HG03108 (cell line): ENCODE measurements around the gene MRPL20.

Source experiments
- ATAC-seq: cut with Tn5 transposase; IDR thresholded peaks from one replicate; pipeline ENCODE4 v1.9.1; 2021; ENCODE audit warnings: moderate library complexity; ENCODE audit not compliant: unreplicated experiment

MRPL20 gene

DNA sequence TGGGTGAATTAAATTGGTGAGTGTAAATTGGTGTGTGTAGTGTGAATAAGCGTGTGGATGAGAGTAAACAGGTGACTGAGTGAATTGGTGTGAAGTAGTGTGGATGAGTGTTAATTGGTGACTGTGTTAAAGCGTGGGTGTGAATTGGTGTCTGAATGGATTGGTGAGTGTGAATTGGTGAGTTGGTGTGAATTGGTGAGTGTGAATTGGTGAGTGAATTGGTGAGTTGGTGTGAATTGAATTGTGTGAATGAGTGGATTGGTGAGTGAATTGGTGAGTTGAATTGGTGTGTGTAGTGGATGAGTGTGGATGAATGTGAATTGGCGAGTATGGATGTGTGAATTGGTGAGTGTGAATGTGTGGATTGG lies 40.4 kb downstream of the MRPL20 start:
- ATAC-seq: no peak

GRCh38 chr1:1365875-1366698 lies 41.0 kb downstream of the MRPL20 start:
- no peak for ATAC-seq

GRCh38 chr1:1364266-1364665 lies 42.8 kb downstream of the MRPL20 start:
- ATAC-seq: no peak

DNA sequence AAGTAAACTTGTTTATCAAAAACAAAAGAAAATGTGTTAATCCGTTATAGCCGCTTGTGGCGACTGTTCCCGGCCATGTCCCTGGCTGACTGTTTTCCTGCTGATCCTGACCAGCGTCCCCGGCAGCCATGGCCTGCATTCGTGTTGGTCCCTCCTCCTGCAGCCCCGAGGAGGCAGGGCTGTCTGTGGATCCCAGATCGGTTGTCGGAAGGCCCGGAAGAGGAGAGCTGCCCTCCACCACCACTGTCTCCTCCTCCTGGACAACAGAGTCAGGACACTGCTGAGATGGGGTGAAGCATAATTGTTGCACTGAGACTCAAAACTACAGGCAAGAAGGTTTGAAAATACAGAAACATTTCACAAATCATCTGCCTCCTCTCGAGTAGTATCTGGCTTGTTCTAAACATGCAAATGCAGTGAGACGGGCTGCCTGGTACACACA lies 45.1 kb downstream of the MRPL20 start:
- no peak for ATAC-seq

- no peak for ATAC-seq
These were observed 45.7 kb downstream of the MRPL20 start for GRCh38 chr1:1361233-1361981.

DNA sequence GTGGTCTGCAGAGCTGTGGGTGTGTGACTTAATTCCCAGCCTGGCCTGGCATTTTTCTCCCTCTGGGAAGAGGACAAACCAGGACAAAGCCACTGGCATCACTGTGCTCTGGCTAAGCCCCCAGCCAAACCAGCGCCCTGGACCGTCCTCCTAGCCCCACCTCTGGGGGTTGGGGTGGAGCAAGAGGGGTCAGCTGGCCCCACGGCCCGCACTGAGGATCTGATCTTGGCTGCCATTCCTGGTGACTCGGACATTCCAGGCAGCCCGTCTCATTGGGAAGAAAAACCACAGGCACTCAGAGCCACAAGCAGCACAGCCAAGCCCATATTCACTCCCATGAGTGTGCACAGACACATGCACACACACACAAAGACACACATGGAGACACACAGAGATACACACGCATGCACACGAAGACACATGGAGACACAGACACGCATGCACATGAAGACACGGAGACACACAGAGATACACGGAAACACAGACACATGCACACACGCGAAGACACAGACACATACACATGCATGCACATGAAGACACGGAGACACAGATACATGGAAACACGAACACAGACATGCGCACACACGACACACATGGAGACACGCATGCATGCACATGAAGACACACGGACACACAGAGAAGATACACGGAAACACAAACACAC lies 46.5 kb downstream of the MRPL20 start:
- ATAC-seq: no peak

DNA sequence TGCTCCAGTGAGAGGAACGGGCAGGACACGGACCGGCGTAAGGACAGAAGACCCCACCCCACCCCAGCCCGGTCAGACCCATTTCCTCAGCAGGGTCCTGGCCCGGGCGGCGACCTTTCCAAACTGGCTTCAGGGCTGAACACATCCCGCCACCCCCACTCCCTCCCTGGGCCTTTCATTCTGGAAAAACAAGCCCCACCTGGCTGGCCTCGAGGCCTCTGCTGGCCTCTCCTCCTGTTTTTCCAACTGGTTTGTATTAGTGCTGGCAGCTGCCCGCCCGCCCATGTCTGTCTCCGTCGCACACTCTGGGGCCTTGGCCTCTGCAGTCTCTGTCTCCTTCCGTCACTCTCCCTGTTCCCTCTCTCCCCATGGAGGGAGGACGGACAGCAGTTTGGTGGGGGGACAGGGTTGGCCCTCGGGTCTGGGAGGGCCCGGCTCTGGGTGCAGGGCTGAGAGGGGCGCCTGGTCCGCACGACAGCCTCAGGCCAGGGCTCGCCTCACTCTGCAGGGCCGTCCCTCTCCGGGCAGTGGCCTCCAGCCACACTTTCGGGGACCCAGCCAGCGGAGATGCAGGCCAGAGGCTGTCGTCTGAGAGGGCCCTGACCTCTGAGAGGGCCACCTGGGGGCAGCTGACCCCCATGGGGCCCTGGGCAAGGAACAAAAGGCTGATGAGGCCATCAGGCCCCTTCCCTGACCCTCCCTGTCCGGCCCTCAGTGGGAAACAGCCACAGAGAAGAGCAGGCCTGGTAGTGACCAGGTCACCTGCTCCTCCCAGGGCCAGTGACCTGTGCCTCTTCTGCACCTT lies 47.2 kb downstream of the MRPL20 start:
- ATAC-seq: no peak

DNA sequence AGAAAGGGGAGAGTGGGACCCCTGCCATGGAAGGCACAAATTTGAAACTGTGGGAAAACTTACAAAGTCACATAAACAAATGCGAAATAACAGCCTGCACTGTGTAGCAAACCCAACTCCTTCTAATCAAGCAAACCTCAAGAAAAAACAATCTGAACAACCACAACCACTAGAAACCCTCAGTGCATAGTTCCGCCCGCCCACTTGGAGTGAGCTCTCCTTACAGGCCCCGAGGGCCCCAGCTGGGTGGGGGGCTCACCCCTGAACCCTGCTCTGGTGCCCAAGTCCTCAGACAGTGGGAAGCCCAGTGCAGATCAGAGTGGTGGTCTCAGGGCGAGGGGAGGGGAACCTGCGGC lies 47.8 kb downstream of the MRPL20 start:
- ATAC-seq: no peak

GRCh38 chr1:1358433-1359271 lies 48.4 kb downstream of the MRPL20 start, which contains the start of gene MXRA8:
Gene MXRA8 (minus strand): TSS chr1:1358555. CDS start chr1:1358504, 51 bp downstream.
- ATAC-seq: no peak

GRCh38 chr1:1357871-1358432 lies 49.1 kb downstream of the MRPL20 start:
- no peak for ATAC-seq

GRCh38 chr1:1356796-1357401 lies 50.2 kb downstream of the MRPL20 start:
- ATAC-seq: no peak

- ATAC-seq: no peak
These were observed 50.8 kb downstream of the MRPL20 start for GRCh38 chr1:1356166-1356795.

DNA sequence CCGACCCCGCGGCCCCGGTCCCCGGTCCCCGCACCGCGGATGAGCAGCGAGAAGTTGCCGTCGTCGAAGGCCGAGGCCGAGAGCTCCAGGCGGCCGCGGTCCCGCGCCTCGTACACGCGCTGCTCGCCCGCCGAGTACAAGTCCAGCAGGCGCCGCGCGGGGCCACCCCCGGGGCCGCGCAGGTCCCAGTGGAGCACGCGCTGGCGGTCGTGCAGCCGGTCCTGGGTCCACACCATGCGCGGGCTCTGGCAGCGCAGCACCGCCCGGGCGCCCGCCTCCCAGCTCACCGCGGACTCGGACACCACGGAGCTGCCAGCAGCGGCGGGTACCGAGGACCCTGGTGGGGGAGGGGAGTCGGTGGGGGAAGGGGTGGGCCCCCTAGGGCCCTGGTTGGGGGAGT lies 51.7 kb downstream of the MRPL20 start:
- ATAC-seq: no peak

DNA sequence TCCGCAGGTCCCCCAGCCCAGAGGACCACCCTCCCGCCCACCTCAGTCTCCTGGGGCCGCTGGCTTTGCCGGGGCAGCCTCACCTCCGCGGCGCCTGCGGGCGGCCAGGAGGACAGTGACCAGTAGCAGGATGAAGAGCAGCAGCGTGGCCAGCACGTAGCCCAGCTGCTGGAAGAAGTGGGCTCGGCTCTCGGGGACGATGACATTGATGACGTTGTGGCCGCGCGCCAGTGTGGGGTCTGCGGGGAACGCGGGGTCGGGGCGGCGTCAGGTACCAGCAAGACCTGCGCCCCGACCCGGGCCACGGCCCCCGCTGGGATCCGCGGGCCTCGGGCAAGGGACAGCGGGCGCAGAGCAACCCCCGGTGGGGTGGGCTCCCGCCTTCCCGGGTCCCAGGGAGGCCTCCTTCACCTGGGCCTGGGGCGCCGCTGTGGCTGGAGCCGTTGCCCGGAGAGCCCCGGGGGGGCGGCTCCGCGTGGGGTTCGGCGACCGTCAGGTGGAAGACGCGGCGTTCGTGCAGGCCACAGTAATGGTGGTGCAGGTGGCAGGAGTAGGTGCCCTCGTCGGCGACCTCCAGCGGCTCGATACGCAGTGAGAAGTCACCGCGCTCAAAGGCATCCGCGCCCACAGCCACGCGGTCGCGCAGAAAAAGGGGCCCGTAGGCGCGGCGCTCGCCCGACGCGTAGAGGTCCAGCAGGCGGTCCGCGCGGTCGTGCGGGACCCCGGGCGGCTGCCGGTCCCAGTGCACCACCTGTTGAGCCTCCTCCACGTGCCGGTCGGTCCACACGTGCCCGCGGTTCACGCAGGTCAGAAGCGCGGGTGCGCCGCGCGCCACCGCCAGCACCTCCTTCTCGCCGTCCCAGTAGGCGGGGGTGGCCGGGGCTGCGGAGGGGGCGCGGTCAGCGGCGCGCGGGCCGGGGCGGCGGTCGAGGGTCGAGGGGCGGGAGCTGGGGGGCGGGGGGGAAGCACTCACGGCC lies 52.5 kb downstream of the MRPL20 start:
- ATAC-seq: no peak

DNA sequence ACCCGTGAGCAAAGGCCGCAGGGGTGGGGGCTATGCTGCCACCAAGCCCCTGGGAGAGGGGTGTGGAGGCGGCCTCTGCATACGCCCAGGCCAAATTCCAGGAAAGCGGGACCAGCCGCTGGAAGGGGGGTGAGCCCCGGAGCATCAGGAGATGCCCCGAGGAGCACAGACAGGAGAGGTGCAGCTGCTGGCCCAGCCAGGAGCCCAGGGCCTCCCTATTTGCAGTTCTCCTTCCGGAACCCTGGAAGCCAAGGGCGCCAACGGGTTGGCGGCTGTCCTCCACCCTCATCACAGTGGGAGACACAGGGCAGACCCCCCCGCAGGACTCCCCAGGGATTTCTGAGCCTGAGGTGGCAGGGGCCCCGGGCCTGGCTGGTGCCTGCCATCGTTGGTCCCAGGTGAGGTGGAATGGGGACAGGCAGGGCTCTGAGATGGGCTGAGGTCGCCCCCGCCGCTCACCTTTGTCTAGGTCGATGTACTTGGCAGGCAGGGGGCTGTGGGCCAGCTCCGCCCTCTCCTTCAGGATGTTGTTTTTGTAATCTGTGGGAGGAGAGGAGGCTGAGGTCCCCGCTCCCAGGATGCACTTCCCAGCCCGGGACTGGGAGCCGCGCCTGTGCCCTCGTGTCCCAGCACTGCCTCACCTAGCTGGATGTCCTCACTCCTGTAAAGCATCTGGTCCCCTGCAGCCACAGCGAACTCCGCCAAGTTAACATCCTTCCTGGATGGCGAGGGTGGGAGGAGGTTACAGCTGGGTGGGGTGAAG lies 53.5 kb downstream of the MRPL20 start:
- no peak for ATAC-seq

GRCh38 chr1:1352786-1353388 lies 54.2 kb downstream of the MRPL20 start:
- no peak for ATAC-seq
